ENCODE data around the gene MACROD2.

DNA sequence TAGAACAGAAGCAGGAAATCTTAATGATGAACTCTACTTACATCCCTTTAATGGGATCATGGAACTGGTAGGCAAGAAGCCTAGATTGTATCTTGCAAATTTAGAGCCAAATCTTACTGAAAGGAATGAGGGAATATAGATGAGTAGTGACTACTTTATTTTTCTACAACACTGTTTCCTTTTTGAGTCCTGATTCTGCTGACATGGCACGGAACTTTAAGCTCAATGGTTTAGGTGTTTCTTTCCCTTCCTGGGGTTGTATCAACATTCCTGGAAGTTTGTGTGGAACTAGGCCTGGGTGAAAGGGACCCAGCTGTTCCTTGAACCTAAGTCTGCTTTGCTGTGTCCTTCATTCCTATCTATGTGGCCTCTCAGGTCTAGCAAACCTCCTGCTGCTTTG is 1047.4 kb downstream of the MACROD2 start:
- TF ChIP-seq, protein P1, sequence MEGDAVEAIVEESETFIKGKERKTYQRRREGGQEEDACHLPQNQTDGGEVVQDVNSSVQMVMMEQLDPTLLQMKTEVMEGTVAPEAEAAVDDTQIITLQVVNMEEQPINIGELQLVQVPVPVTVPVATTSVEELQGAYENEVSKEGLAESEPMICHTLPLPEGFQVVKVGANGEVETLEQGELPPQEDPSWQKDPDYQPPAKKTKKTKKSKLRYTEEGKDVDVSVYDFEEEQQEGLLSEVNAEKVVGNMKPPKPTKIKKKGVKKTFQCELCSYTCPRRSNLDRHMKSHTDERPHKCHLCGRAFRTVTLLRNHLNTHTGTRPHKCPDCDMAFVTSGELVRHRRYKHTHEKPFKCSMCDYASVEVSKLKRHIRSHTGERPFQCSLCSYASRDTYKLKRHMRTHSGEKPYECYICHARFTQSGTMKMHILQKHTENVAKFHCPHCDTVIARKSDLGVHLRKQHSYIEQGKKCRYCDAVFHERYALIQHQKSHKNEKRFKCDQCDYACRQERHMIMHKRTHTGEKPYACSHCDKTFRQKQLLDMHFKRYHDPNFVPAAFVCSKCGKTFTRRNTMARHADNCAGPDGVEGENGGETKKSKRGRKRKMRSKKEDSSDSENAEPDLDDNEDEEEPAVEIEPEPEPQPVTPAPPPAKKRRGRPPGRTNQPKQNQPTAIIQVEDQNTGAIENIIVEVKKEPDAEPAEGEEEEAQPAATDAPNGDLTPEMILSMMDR (conservative IDR thresholded peaks at IDR 0.05; ENCODE audit: low read depth, low read length): no peak
- no peak for TF ChIP-seq EZH2 (IDR thresholded peaks at IDR 0.05; ENCODE audit: borderline replicate concordance, low read depth, low read length, poor library complexity, severe bottlenecking)
